HG03457 (cell line): ENCODE data around the gene DAB2IP.

Experiments used
- ATAC-seq: cut with Tn5 transposase; IDR thresholded peaks from one replicate; pipeline ENCODE4 v1.9.1; 2021; ENCODE audit warnings: moderate number of reproducible peaks; ENCODE audit not compliant: unreplicated experiment

Gene DAB2IP

GRCh38 chr9:121625590-121625989, 25.8 kb upstream of the DAB2IP start:
- no peak for ATAC-seq

GRCh38 chr9:121626012-121626411, 25.4 kb upstream of the DAB2IP start:
- ATAC-seq, result no peak

- ATAC-seq, result no peak
Measured at GRCh38 chr9:121627427-121627826, 24.0 kb upstream of the DAB2IP start.

- no peak for ATAC-seq
Measured at GRCh38 chr9:121628401-121628800, 23.0 kb upstream of the DAB2IP start.

- ATAC-seq, result no peak
Measured at GRCh38 chr9:121631115-121631514, 20.3 kb upstream of the DAB2IP start.

- ATAC-seq, result no peak
Measured at GRCh38 chr9:121631978-121632418, 19.4 kb upstream of the DAB2IP start.

GRCh38 chr9:121633119-121633714, 18.2 kb upstream of the DAB2IP start:
- ATAC-seq, result no peak

- ATAC-seq, result no peak
Measured at GRCh38 chr9:121633736-121634135, 17.7 kb upstream of the DAB2IP start.

- ATAC-seq, result no peak
Measured at GRCh38 chr9:121634329-121635261, 16.8 kb upstream of the DAB2IP start.

GRCh38 chr9:121635300-121635876, 16.0 kb upstream of the DAB2IP start:
- no peak for ATAC-seq

GRCh38 chr9:121636341-121636865, 15.0 kb upstream of the DAB2IP start:
- ATAC-seq, result no peak

GRCh38 chr9:121636978-121637712, 14.3 kb upstream of the DAB2IP start:
- no peak for ATAC-seq

GRCh38 chr9:121637713-121638220, 13.7 kb upstream of the DAB2IP start:
- no peak for ATAC-seq

- ATAC-seq, result no peak
Measured at GRCh38 chr9:121638399-121638798, 13.0 kb upstream of the DAB2IP start.

GRCh38 chr9:121638901-121639592, 12.4 kb upstream of the DAB2IP start:
- ATAC-seq, result no peak

- ATAC-seq, result no peak
Measured at GRCh38 chr9:121639619-121640018, 11.8 kb upstream of the DAB2IP start.

- no peak for ATAC-seq
Measured at GRCh38 chr9:121640076-121640475, 11.4 kb upstream of the DAB2IP start.

- ATAC-seq, result no peak
Measured at GRCh38 chr9:121640491-121641223, 10.8 kb upstream of the DAB2IP start.

- no peak for ATAC-seq
Measured at GRCh38 chr9:121641224-121641611, 10.2 kb upstream of the DAB2IP start.
